IPS DF 19.7 (cell line): ENCODE data around the gene WLS.
"Not testable (repeated sequence)": the region's sequence is repeated elsewhere in the genome, so short reads cannot be mapped to it uniquely, and the experiment has no call there.

Experiments used
- DNase-seq: peaks from one replicate; pipeline ENCODE4 v3.0.0-alpha.2; 2013; ENCODE audit warnings: low read depth, low spot score

WLS gene

DNA sequence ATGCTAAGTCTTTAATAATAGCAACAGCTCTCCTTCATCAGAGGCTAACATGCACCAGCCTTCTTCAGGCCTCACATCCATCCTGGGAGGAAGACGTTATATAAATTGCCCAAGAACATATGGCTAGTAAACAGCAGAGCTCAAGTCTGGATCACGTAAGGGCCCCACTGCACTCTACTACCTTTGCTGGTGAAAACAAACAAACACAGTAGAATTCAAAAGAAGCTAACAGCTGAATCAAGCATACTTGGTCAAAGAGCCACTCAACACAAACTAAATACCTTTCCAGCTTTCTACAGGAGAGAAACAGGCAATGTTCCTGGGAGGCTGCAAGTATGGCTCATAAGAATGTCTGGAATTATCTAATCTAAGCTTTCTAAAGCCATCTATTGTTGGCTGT is 66.0 kb downstream of the WLS start:
- DNase-seq, result no peak

DNA sequence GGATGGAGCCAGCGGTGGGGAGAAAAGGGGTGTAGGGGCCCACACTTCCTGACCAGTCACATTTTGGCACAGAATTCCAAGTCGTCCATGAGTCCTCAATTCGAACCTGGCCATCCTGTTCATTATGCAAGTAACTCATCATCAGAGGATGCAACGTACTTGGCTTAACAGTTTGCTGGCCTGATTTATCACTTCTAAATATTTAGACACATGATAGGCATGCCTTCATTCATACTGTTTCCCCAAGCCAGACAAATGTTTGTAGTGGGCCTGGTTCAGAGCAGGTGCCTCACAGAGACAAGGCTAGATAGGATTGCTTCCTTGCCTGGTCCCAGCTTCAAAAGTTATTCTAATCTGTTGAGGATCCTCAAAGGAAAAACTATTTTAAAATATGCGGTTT is 66.7 kb downstream of the WLS start:
- DNase-seq, result no peak

DNA sequence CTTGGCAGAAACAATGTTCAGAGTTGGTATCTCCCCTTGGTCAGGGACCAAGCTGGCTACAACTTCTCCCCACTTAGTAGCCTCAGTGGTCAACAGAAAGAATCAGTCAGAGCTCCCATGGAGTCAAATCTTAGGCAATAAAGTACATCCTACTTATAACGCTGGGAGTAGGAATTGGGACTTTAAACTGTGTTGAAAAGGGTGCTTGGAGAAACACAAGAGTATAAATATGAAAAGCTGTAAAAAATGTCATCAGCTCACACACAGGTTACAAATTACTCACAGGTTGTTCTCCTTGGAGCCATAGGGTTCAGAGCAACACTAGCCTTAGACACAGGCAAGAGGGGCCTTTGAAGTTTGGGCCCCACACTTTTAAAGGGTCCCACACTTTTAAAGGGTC is 67.4 kb downstream of the WLS start:
- no peak for DNase-seq

DNA sequence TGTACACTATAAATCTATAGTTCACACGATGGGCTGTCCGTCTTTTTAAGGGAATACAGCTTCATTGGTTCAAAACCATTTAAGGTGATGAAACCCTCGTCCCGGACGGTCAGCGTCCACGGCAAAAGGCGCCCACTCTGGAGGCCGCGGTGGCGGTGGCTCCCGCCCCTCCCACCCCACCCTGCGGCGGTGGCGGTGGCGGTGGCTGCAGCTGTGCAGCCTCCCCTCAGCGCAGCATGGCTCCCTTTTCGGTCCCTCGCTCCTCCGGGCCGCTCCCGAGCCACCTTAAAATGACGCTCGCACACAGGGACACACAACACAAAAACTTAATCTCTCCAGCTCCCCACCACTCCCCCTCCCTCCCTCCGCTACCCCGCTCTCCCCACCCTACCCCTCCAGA is 69.1 kb downstream of the WLS start:
- DNase-seq, result no peak

DNA sequence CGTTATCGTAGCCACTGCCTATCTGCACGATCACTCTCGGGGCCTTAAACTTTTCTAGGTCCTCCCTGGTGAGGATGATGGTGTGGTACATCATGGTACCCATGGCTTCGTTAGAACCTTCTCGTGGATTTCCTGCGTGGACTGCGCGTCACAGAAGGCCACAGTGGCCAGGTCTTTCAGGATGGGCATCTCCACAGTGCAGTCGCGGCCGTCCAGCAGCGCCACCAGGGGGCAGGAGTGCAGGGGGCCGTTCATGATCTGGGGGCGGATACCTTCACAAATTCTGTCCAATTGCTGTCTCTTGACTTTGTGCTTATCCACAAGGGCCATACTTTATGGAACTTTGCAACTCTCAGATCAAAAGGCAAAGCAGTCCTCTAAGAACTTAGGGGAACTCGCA is 69.6 kb downstream of the WLS start:
- DNase-seq, result no peak

DNA sequence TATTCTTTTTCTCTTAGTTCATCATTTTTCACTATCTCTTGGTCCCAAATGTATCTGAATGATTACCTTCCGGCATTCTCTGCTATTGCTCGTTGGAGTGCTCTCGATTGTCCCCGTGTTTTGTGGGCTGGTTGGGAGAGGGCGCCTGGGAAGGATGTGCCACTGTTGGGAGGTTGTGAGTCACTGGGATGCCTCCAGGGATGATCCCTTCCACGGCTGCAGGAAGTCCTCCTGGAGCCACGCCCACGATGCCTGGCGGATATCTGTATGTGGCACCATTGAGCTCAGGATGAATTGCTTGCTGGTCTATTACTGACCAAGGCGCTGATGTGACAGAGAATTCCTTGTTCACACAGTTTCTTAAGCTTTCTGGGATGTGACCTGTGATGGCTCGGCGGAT is 70.7 kb downstream of the WLS start:
- not testable (repeated sequence) for DNase-seq

DNA sequence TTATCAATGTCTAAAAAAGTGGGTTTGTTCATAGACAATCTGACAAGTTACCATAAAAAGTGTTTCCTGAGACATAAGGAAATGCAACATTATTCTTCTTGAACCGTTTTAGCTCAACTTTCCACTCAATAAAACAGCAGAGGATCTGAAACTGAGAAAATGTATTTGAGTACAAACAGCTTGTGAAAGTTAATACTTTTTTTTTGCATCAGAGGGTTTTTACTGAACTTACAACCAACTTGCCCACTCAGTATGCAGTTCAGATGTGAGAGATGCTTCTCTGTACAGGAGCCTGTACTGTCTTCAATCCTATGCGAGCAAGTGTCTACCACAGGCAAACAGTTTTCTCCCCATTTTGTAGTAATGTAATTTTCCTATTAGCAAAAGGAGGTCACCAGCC is 71.4 kb downstream of the WLS start:
- DNase-seq, result not testable (repeated sequence)

DNA sequence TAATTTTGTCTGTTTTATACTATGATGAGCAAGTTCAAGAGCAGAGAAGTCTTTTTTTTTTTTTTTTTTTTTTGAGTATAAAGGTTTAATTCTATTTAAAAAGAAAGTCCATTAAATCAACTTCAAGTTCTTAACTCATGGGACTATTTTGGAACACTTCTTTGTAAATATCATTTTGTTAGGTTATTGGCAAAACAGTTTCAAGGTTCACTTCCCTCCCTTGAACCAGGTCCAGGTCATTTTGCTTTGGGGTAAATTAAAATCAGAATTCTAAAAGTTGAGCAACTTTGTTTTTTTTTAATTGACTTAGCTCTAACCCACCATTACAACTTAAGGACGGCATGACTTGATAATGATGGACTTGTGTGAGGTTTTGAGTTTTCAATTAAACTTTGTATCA is 72.3 kb downstream of the WLS start:
- no peak for DNase-seq

DNA sequence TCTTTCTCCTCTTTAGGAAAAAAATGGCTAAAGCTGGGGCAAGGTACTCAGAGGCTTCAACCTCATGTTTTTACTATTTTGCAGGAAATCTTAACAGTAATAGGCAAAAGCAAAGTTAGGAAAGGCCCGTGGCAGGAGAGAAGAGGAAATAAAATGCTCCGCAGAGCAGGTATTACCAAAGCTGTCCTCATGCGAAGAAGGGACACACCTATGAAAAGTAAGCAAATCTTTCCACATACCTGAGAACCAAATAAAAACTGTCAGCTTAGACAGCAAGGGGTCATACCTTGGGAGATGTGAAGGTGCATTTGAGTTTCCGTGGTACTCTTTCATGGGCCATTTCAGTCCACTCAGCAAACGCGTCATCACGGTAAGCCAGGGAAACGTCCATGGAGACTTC is 73.5 kb downstream of the WLS start:
- no peak for DNase-seq

DNA sequence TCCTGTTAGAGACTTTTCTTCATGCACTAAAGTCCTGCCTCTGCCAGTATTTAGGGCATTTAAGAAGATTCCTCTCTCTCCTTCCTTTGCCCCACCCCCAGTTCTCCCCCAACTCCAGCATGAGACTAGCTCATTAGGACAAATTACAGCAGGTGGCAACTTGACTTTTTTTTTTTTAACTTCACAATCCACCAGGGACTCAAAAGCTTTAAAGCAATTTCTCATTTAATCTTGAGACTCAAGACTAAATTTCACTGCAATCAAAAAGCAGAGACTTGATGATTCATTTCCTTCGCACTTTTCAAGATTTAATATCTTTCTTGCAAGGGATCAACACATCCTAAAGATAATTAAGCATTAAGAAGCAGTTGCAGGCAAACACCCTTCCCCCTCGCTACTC is 74.9 kb downstream of the WLS start:
- no peak for DNase-seq

DNA sequence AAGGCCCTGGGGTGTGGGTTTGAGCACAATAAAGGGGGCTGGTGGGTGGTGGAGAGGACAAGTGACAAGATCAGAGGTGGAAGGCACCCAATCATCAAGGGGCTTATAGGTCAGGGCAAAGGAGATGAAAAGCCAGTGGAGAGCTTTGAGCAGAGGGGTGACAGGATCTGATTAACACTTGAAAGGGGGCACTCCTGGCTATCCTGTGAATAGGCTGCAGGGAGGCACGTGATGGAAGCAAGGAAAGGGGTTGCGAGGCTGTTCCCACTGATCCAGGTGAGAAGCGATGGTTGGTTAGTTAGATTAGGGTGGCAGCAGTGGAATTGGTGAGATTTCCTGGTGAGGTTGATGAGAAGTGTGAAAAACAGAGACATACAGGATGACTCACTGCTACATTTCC is 80.6 kb downstream of the WLS start:
- DNase-seq, result no peak

DNA sequence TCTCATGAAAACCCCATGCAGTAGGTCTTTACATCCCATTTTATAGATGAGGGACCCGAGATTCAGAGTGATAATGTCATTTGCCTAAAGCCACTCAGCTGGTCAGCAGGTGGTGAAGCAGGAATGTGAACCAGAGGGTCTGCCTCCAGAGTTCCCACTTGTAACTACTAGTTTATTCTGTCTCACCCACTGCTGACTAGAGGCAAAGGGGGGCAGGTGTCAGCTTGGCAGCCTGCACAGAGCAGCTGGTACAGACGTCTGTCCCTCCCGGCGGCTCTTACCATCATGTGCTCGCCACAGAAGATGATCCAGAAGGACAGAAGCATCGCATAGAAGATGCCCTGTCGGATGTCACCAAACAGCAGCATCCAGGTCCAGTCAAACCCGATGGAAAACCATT is 82.4 kb downstream of the WLS start:
- DNase-seq, result no peak

DNA sequence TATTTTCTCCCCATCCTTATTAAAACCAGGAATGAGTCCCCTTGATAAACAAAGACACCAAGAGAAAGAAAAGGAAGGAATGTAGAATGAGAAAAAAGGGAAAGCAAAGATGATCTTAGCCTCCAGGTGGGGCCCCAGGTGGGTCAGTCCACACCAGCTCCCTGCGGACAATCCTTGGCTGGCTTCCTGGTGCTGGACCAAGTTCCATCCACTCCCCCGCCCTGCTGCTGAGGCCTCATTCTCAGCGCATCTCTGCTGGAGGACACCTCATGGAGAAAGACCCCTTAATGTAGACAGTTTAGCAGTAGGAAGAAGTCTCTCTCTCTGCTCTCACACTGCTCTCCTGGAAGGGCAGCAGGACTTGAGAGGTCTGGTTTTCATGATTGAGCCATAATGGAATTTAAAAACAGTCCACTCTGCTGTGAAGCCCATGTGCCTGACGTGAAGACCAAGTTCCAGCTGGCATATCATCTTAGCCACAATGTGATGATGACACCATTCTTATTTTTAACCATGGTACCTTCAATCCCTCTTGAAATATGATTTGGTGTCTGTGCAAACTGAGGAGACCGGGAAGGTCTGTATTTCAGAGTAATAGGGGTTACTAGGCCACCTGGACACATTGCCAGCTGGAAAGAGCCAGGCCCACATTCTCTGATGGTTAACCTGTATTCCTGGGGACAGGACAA is 83.1 kb downstream of the WLS start:
- no peak for DNase-seq

DNA sequence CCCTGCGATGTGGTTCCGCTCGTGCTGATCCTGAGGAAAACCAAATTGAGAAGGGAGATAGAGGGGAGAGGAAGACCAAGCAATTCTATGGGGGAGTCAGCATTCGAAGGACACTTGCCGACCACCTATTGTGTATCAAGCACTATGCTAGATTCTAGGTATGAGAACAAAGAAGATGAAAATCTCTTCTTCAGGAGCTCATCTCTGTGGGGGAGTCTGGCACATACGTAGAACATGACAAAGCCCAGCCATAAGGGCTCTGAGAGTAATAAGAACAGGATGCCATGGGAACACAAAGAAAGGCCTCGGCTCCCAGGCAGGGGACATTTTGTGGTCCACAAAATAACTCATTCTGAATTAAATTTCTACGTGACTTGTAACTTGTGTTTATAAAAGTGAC is 83.7 kb downstream of the WLS start:
- no peak for DNase-seq

DNA sequence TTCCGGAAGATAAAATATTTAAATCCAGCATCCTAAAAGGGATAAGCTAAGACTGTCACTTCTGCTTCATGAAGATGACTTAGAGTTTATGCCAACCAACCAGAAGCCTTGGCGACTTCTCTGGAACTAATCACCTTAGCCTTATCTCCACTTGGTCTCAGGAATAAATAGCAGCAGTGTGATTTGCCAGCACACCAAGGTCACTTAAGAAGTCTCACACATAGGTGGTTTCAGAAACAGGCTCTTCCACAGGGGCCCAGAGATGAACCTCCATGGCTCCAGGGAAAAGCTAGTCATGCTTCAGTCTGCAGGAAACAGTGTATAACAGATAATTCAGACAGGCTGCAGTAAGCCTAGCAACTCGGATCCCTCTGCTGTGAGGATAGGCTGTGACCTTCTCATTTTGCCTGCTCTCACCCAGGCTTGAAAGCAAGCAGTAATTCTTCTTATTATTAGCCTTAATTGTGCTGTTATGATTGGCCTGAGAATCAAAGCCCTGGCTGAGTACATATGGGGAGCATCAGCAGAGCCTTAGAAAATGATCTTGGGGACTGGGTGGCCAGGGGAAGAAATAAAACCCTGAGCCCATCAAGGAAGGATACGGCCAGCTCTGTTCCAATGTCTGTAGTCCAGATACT is 84.7 kb downstream of the WLS start:
- DNase-seq, result no peak

DNA sequence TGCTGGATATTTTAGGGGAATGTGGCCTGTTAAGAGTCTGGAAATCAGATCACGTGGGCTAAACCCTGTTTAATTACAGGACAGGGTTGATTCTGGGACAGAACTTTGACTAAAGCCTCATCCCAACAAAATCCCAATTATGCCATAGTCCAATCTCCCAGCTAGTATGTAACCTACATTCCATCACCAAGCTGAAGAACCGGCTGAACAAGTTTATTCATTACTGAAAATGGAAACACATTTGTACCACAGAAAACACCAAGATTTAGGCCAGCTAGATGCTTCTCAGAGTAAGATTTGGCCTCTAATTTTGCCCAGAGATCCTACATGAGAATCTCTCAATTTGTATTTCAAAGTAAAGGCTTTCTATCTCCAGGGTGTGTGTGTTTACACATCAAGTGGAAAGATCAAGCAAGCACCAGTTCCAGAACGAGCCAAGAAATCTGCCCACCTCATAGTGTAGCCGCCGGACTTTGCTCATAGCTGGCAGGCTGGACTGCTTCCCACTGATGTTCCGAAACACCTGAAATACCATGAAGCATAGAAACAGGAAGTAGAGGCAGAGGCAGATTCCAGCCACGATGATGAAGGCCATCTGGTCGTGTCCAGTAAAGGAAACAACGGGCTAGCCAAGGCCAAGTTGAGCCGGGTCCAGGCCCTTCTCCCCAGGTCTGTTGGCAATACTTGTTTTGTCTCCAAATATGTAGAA is 86.8 kb downstream of the WLS start:
- no peak for DNase-seq

DNA sequence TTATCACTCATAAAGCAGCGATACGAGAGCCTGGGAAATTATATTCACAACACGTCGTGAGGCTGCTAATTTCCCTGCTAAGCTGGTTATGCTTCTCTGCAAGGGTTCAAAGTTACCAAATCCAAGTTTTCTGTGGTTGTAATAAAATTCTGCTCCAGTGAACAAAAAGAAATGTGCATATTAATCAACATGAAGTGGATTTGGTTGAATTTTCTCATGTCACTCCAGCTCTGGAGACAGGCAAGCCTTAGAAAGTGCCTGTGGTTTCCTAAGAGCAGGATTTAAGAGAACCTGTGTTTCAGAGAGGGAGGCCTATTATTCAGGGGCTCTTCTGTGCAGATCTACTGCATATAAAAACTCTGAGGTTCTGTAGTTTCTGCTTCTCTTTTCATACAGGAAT is 87.5 kb downstream of the WLS start:
- no peak for DNase-seq

DNA sequence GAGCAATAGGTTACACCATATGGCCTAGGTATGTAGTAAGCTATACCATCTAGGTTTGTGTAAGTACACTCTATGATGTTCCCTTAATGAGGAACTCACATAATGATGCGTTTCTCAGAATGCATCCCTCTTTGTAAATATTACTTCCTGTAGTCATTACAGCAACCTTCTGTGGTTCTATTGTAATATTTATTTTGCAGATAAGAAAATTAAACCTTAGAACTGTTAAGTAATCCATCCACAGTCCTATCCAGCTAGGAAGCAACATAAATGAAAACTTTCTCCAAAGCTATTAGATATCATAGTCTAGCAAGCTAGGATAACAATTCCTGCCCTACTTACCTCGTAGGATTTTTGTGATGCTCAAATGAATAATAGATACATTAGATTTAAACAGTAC is 88.7 kb downstream of the WLS start:
- DNase-seq, result no peak

DNA sequence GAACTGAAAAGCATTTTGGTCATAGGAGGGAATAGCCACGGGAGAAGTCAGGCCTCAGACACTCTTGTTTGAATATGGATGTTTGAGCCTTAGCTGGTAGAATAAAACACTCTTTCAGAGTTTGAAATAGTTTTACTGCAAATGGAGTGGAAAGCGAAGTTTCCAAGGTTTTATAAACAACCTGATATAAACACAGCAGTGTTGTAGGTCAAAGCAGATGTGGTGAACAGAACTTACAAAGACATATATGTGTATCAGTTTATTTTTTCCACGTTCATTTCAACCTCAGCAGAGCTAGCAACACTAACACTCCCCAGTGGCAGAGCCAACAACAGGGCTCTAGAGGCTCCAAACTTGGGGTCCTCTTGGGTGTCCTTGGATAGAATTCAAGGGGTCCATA is 89.9 kb downstream of the WLS start:
- no peak for DNase-seq

DNA sequence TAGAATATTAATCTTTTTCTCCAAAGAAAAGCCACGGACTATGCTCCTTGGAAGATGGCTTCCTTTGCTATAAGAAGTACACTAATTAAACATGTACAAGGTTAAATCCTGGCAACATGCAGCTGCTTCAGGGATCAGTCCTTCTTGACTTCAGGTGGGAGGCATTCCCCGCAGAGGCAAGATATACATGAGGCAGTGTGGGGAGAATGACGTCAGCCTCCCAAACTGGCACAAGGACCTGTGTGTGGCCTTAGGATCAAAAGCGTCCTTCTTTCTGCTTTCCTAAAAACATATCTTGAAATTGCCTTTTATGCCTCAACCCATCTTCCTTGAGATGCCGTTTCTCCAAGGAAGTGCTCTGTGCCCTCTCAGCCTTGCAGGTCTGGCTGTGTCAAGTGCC is 90.3 kb downstream of the WLS start:
- no peak for DNase-seq

DNA sequence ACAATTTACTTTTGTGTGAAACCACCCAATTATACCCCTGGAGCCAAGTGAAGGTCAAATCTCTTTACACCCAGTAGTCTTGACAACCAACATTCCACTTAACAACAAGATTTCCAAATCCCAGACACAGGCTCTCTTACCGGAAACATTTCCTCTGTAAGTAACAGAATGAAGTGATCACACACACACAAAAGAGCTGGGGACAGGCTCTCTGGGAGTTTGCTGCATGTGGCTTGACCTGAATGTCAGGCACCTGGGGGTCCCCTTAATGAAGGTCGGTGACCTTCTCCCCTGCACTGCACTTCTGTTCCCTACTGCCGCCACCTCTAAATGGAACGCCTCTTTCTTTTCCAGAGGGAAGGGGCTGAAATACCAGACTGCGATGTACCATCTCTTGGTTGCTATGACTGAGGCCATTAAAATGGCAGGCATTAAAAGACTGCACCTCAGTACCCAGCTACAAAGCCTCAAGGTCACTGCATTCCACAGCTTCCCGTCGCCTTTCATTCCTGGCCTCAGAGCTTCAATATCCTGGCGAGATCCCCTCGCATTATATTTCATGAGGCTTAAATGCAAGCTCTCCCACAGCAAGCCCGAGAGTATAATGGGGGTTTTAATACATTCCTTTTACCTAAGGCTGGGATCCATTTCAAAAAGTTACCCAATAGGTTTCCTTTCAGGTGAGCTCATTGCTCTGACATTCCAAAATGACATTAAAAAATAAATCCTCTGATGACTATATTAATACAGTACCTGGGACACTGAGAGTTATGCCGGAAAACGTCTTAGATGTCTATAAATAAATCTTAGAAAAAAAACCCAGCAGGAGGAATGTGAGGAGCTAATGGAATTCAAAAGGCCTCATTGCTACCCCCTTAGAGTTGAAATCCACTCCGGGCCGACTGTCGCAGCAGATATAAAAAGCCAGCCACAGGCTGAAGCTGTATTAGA is 91.0 kb downstream of the WLS start:
- peak; percentile 35 for DNase-seq

DNA sequence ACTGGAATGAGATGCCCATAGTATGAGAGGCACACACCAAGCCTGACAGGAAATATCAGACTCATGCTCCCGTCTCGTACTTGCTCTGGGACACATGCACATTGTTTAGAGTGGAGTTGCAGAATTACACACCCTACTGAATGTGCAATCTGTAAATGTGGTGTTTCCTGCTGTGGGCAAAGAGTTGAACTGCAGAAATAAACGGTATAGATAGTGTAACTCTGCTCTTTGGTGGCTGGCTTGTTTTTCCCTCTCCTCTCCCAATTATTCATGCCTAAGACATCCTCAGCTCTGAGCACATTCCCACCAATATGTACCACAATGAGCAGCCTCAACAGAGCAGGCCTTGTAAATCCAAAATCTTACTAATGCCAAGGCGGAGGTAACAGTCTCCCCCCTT is 91.8 kb downstream of the WLS start:
- DNase-seq, result no peak
